HEK293 (cell line): ENCODE measurements around the gene MRPS14.

ENCODE experiments used
- CTCF ChIP-seq: fragments of 450-650 bp; formaldehyde crosslinking; IDR thresholded peaks from 2 replicates; pipeline ENCODE4 v1.5.1; 2016; ENCODE audit warnings: missing biosample characterization, missing genetic modification characterization
- RBAK ChIP-seq: fragments of 450-650 bp; formaldehyde crosslinking; IDR thresholded peaks from 2 replicates; pipeline ENCODE4 v1.5.1; 2016; ENCODE audit warnings: missing biosample characterization, missing genetic modification characterization
- ZBTB20 ChIP-seq: fragments of 450-650 bp; formaldehyde crosslinking; IDR thresholded peaks from 2 replicates; pipeline ENCODE4 v1.5.1; 2016; ENCODE audit warnings: missing biosample characterization, missing genetic modification characterization
- ZNF416 ChIP-seq: fragments of 450-650 bp; formaldehyde crosslinking; IDR thresholded peaks from 2 replicates; pipeline ENCODE4 v1.5.1; 2016; ENCODE audit warnings: missing biosample characterization, missing genetic modification characterization
- ZNF530 ChIP-seq: fragments of 450-650 bp; formaldehyde crosslinking; IDR thresholded peaks from 2 replicates; pipeline ENCODE4 v1.5.1; 2016; ENCODE audit warnings: low read depth, missing biosample characterization, missing genetic modification characterization

- TF ChIP-seq RBAK (tag by site-specific recombination) (no peak), ZNF416 (tag by site-specific recombination) (no peak), ZNF530 (tag by site-specific recombination) (no peak), CTCF (no peak), ZBTB20 (tag by site-specific recombination) (no peak)
Measured at GRCh38 chr1:174971902-174972301, 51.3 kb downstream of the MRPS14 start.
